Astrocyte (in vitro differentiated cells and primary cell): ENCODE results near the gene CXCL8.

ENCODE experiments used
- EZH2 ChIP-seq: IDR thresholded peaks from 2 replicates; pipeline ENCODE4 v1.6.1; 2012; ENCODE audit warnings: mild to moderate bottlenecking, low read length, inconsistent platforms; ENCODE audit not compliant: insufficient read depth
- TF ChIP-seq, protein P1 (sequence below): IDR thresholded peaks from 2 replicates; pipeline ENCODE4 v1.5.1; 2011; ENCODE audit warnings: low read depth, mild to moderate bottlenecking, inconsistent platforms, low read length, moderate library complexity; ENCODE audit not compliant: insufficient read depth

DNA sequence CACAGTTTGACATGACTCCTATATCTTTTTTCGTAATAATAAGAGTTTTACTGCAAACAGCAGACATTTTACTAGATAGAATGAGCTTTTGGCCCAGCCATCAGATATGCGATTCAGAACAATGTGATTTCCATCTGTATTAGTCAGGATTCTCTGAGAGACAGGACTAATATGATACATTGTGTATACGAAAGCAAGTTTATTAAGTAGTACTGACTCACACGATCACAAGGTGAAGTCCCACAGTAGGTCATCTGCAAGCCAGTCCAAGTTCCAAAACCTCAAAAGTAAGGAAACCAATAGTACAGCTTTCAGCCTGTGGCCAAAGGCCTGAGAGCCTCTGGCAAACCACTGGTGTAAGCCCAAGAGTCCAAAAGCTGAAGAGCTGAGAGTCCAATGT lies 24.1 kb downstream of the CXCL8 start:
- TF ChIP-seq, protein P1, sequence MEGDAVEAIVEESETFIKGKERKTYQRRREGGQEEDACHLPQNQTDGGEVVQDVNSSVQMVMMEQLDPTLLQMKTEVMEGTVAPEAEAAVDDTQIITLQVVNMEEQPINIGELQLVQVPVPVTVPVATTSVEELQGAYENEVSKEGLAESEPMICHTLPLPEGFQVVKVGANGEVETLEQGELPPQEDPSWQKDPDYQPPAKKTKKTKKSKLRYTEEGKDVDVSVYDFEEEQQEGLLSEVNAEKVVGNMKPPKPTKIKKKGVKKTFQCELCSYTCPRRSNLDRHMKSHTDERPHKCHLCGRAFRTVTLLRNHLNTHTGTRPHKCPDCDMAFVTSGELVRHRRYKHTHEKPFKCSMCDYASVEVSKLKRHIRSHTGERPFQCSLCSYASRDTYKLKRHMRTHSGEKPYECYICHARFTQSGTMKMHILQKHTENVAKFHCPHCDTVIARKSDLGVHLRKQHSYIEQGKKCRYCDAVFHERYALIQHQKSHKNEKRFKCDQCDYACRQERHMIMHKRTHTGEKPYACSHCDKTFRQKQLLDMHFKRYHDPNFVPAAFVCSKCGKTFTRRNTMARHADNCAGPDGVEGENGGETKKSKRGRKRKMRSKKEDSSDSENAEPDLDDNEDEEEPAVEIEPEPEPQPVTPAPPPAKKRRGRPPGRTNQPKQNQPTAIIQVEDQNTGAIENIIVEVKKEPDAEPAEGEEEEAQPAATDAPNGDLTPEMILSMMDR, result no peak
- no peak for TF ChIP-seq EZH2
